A549 (cell line): Measurements from ENCODE around the gene ARHGAP12.

Experiments used
- CHD4 ChIP-seq: fragments of 200-600 bp; sonication (generic); IDR thresholded peaks from 2 replicates; pipeline ENCODE4 v1.6.1; 2016; ENCODE audit warnings: antibody characterized with exemption, mild to moderate bottlenecking, borderline replicate concordance
- CTCF ChIP-seq: fragments of >200 bp; sonication (Bioruptor Twin); formaldehyde crosslinking; IDR thresholded peaks from 3 replicates; pipeline ENCODE4 v1.5.1; 2016
- EP300 ChIP-seq, 2 experiments: fragments of >200 bp; sonication (Bioruptor Twin); formaldehyde crosslinking; IDR thresholded peaks; 2 replicates in 1 of 2; 3 replicates in 1 of 2; pipeline ENCODE4 v1.6.1; 2016 to 2017
- FOSL2 ChIP-seq, 2 experiments: fragments of 450-650 bp in 1 of 2; fragments of >200 bp in 1 of 2; sonication (Bioruptor Twin) in 1 of 2; formaldehyde crosslinking; IDR thresholded peaks; 2 replicates each; pipeline versions ENCODE4 v1.5.0 to v1.6.1; 2016 to 2020; ENCODE audit warnings: mild to moderate bottlenecking in 1 of 2, moderate library complexity in 1 of 2
- HDAC2 ChIP-seq: fragments of 200-600 bp; sonication (generic); IDR thresholded peaks from 2 replicates; pipeline ENCODE4 v1.6.1; 2016
- RAD21 ChIP-seq, 2 experiments: fragments of >200 bp in 1 of 2; sonication (Bioruptor Twin) in 1 of 2; formaldehyde crosslinking in 1 of 2; IDR thresholded peaks in 1 of 2; conservative IDR thresholded peaks in 1 of 2; 2 replicates in 1 of 2; 3 replicates in 1 of 2; pipeline ENCODE4 v1.6.1; 2012 to 2018; ENCODE audit warnings: inconsistent platforms in 1 of 2
- RNF2 ChIP-seq: fragments of 200-600 bp; sonication (generic); IDR thresholded peaks from 2 replicates; pipeline ENCODE4 v1.6.1; 2016; ENCODE audit warnings: low read depth, mild to moderate bottlenecking, antibody characterized with exemption, moderate library complexity, borderline replicate concordance
- ZC3H11A ChIP-seq: fragments of 450-650 bp; IDR thresholded peaks from 2 replicates; pipeline ENCODE4 v1.6.1; 2014; ENCODE audit warnings: antibody characterized with exemption, mild to moderate bottlenecking
- TF ChIP-seq, protein P1 (sequence below): IDR thresholded peaks from 2 replicates; pipeline ENCODE4 v1.6.1; 2012

DNA sequence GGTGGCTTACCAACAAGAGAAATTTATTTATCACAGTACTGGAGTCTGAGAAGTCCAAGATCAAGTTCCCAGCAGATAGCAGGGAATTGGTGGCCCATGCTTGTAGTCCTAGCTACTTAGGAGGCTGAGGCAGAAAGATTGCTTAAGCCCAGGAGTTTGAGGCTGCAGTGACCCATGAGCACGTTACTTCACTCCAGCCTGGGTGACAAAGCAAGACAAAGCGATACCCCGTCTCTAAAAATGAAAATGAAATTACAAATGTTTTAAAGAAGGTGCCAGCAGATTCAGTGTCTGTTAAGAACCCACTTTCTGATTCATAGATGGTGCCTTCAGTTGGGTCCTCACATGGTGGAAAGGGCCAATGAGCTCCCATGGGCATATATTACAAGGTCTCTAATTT, 20.6 kb upstream of the ARHGAP12 start:
- TF ChIP-seq ZC3H11A (no peak), CTCF (no peak), RAD21 (conservative IDR thresholded peaks at IDR 0.05 in 1 of 2, IDR thresholded peaks at IDR 0.05 in 1 of 2) (no peak), HDAC2 (no peak), CHD4 (no peak), FOSL2 (IDR thresholded peaks at IDR 0.05) (no peak), FOSL2 (CRISPR knock-in tag; IDR thresholded peaks at IDR 0.05) (no peak), RNF2 (no peak), EP300 (IDR thresholded peaks at IDR 0.05) (no peak)
- TF ChIP-seq, protein P1, sequence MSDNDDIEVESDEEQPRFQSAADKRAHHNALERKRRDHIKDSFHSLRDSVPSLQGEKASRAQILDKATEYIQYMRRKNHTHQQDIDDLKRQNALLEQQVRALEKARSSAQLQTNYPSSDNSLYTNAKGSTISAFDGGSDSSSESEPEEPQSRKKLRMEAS = no peak
